OCI-LY1 (cell line): ENCODE results near the gene PLEKHA8.

Source experiments
- H2AFZ ChIP-seq: fragments of 200-600 bp; sonication (generic), shearing (Covaris generic); 2 replicates; pipeline ENCODE4 v1.6.0; 2014; ENCODE audit warnings: antibody characterized with exemption, mild to moderate bottlenecking, low read length
- H3F3A ChIP-seq: fragments of 200-600 bp; sonication (generic), shearing (Covaris generic); 2 replicates; pipeline ENCODE4 v1.6.0; 2014; ENCODE audit warnings: mild to moderate bottlenecking, antibody characterized with exemption, low read length, moderate library complexity; ENCODE audit not compliant: insufficient read depth
- H3K27ac ChIP-seq: fragments of 200-600 bp; sonication (generic); 2 replicates; pipeline ENCODE4 v1.5.1; 2014; ENCODE audit warnings: low read length, mixed run types, mild to moderate bottlenecking, low read depth; ENCODE audit not compliant: poor library complexity, severe bottlenecking
- H3K27me3 ChIP-seq: fragments of 200-600 bp; sonication (generic); 2 replicates; pipeline ENCODE4 v1.6.0; 2014; ENCODE audit warnings: antibody characterized with exemption, mild to moderate bottlenecking, low read length, moderate library complexity; ENCODE audit not compliant: insufficient read depth
- H3K36me3 ChIP-seq: fragments of 200-600 bp; sonication (generic); 2 replicates; pipeline ENCODE4 v1.6.1; 2014; ENCODE audit warnings: mild to moderate bottlenecking, antibody characterized with exemption, low read length, moderate library complexity, mixed read lengths; ENCODE audit not compliant: insufficient read depth
- H3K4me1 ChIP-seq: fragments of 200-600 bp; sonication (generic); 2 replicates; pipeline ENCODE4 v1.5.1; 2014; ENCODE audit warnings: mild to moderate bottlenecking, low read length, moderate library complexity; ENCODE audit not compliant: insufficient read depth, severe bottlenecking
- H3K4me2 ChIP-seq: fragments of 200-600 bp; sonication (generic), shearing (Covaris generic); 2 replicates; pipeline ENCODE4 v1.6.1; 2014; ENCODE audit warnings: low read length
- H3K4me3 ChIP-seq: fragments of 200-600 bp; sonication (generic); 2 replicates; pipeline ENCODE4 v1.5.1; 2014; ENCODE audit warnings: low read length, low read depth, mild to moderate bottlenecking, mixed read lengths; ENCODE audit not compliant: poor library complexity, severe bottlenecking
- H3K79me2 ChIP-seq: fragments of 200-600 bp; shearing (Covaris generic); 2 replicates; pipeline ENCODE4 v1.6.1; 2016; ENCODE audit warnings: mixed run types, low read length, mixed read lengths; ENCODE audit not compliant: insufficient read depth
- H3K9ac ChIP-seq: fragments of 200-600 bp; sonication (generic), shearing (Covaris generic); 2 replicates; pipeline ENCODE4 v1.6.1; 2014; ENCODE audit warnings: mild to moderate bottlenecking, low read length, mixed read lengths
- H3K9me2 ChIP-seq: fragments of 200-600 bp; sonication (generic), shearing (Covaris generic); 2 replicates; pipeline ENCODE4 v1.6.1; 2014; ENCODE audit warnings: low read depth, mild to moderate bottlenecking, low read length, mixed read lengths
- H3K9me3 ChIP-seq: fragments of 200-600 bp; shearing (Covaris generic); 2 replicates; pipeline ENCODE4 v1.6.1; 2014; ENCODE audit warnings: low read length, mixed read lengths
- H4K20me1 ChIP-seq: fragments of 200-600 bp; sonication (generic), shearing (Covaris generic); 2 replicates; pipeline ENCODE4 v1.6.0; 2016; ENCODE audit warnings: mild to moderate bottlenecking, low read length; ENCODE audit not compliant: insufficient read depth
- CTCF ChIP-seq: fragments of 200-600 bp; sonication (generic), shearing (Covaris generic); IDR thresholded peaks from 2 replicates; pipeline ENCODE4 v1.5.1; 2017; ENCODE audit warnings: mild to moderate bottlenecking, antibody characterized with exemption, low read length, moderate library complexity, mixed read lengths
- EZH2 ChIP-seq: fragments of 200-600 bp; sonication (generic), shearing (Covaris generic); IDR thresholded peaks from 2 replicates; pipeline ENCODE4 v1.8.0; 2017; ENCODE audit warnings: borderline replicate concordance, mixed run types, mild to moderate bottlenecking, antibody characterized with exemption, low read length, moderate library complexity, mixed read lengths

PLEKHA8 gene

DNA sequence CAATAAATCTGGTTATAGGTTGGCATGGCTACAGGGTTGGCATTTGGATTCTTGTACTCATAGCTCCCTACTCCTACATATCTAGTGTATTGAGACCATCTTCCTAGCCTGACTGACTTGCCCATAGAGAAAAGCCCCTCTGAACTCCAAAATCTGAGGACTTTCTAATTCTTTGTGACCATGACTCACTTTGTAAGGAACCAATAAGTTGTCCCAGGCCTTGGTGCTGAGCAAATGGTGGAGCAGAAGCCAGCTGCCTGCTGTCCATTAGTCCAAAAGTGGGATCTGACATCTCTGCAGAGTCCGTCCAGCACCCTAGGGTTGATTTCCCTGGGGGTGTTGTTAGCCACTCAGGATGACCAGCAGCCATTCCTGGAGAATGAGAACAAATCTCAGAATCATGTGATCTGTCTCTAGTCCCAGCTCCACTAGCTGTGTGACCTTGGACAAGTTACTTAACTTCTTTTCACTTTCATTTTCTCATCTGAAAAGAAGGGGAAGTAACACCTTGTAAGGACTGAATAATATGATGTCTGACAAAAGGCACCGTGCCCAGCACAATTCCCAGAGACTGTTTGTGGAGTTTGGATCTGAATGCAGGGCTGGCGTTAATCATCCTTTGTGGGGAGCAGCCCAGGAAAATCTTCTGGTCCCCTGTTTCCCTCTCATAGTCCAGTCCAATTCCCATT, 150.7 kb downstream of the PLEKHA8 start:
- Histone ChIP-seq H3F3A (no peaks in the 10 kb centered on the region), H3K4me2 (peak overlapping the region; percentile 66), H3K27ac (peak overlapping the region; percentile 46), H3K79me2 (no peaks in the 10 kb centered on the region), H3K4me1 (peaks cover 53% of the 10 kb centered on the region), H3K9me2 (no peaks in the 10 kb centered on the region), H3K27me3 (no peaks in the 10 kb centered on the region), H3K9ac (peak overlapping the region; percentile 22; the same call in 1 of the 2 replicates), H3K9me3 (no peaks in the 10 kb centered on the region; the same call in 1 of the 2 replicates), H4K20me1 (no peaks in the 10 kb centered on the region), H3K36me3 (no peaks in the 10 kb centered on the region), H2AFZ (peak overlapping the region; percentile 56; the same call in 1 of the 2 replicates), H3K4me3 (peak overlapping the region; percentile 41)
- TF ChIP-seq CTCF (no peak), EZH2 (no peak)
